Activated CD4-positive, CD25-positive, alpha-beta regulatory T cell (primary cell): ENCODE data around the gene PRSS1.
"Not testable (repeated sequence)": the region's sequence is repeated elsewhere in the genome, so short reads cannot be mapped to it uniquely, and the experiment has no call there.

ENCODE experiments used
- DNase-seq, 4 experiments: peaks; one replicate each; lab custom pipeline; 2025; lab: John Stamatoyannopoulos, UW

PRSS1 gene

GRCh38 chr7:142749218-142749993 lies at the start of gene PRSS1:
PRSS1 (plus strand) TSS chr7:142749472; CDS start chr7:142749485, 13 bp downstream.
- DNase-seq, result no peak

DNA sequence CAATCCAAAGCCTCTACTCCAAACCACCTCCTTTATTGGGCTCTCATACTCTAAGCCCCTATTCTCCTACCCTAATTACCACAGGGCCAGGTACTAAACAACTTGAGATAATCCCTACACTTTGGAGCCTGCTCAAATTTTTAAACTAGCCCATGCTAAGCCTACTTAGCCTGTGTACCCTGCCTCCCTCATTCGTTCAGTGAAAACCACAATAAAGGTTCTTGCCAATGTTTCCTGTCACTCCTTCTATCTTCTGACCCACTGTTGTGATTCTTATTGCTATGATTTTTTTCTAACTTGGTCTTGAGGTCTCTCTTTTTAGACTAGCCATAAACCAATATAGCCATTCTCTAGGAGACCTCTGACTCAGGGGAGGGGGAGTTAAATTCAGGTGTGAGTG lies 48.3 kb upstream of the PRSS1 start:
- not testable (repeated sequence) for DNase-seq

DNA sequence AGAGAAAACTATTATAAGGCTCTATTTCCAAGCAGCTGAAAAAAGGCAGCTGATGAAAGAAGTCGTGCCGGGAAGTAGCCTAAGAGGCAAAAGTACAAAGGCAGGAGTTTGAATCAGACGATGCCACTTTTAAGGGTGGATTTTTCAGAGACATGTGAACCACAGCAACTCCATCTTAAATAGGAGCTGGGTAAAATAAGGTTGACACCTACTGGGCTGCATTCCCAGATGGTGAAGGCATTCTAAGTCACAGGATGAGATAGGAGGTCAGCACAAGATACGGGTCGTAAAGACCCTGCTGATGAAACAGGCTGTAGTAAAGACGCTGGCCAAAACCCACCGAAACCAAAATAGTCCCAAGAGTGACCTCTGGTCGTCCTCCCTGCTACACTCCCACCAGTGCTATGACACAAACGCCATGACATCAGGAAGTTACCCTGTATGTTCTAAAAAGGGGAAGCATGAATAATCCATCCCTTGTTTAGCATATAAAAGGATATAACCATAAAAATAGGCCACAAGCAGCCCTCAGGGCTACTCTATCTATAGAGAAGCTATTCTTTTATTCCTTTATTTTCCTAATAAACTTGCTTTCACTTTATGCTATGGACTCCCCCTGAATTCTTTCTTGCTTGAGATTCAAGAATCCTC lies 45.5 kb upstream of the PRSS1 start:
- no peak for DNase-seq

DNA sequence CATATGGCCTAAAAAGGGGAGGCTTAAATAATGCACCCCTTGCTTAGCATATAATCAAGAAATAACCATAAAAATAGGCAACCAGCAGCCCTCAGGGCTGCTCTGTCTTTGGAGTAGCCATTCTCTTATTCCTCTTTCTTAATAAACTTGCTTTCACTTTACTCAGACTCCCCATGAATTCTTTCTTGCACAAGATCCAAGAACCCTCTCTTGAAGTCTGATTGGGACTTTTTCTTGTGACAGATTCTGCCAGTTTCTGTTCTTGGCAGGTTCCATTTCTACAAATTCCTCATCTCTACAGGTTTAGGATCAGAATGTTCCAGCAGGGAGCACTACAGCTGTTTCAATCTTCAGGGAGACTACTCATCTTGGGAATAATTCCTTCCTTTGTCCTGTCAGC lies 40.5 kb upstream of the PRSS1 start:
- not testable (repeated sequence) for DNase-seq

DNA sequence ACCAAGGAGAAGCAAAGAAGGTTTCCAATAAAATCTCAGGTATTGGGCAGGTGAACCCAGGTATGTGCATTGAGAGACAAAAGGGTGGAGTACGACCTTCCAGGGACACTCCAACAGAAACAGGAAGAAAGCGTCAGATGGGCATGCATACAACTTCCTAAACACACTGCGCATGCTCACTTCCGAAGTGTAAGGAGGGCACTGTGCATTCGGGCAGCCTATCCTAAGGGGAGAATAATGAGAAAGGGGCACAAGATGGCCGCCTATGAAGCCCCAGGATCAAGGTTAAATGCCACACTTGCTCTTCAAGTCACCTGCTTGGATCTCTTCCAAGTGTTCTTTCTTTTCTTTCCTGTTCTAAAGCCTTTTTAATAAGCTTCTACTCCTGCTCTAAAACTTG lies 39.4 kb upstream of the PRSS1 start:
- no peak for DNase-seq

DNA sequence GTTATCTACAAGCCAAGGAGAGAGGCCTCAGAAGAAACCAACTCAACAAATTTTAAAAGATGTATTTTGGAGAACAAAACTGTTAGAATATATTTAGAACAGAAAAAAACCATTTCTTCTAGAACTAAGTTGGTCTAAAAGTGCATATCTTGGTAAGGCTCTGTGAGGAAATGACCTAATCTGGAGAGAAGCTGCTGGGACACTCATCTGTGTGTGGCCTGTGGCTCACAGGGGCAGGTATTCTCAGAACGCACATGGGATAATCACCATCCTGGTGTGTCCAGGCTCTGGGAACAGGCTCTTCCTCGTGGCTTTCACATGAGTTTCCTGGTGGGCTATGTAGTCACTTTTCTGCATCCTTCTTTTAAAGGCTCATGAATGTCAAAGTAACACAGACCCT lies 38.1 kb upstream of the PRSS1 start:
- DNase-seq, result no peak

GRCh38 chr7:142711746-142712616 lies 37.3 kb upstream of the PRSS1 start:
- no peak for DNase-seq

- DNase-seq, result no peak
Measured at GRCh38 chr7:142712617-142712957, 36.7 kb upstream of the PRSS1 start.

- DNase-seq, result no peak
Measured at GRCh38 chr7:142714375-142714774, 34.9 kb upstream of the PRSS1 start.

DNA sequence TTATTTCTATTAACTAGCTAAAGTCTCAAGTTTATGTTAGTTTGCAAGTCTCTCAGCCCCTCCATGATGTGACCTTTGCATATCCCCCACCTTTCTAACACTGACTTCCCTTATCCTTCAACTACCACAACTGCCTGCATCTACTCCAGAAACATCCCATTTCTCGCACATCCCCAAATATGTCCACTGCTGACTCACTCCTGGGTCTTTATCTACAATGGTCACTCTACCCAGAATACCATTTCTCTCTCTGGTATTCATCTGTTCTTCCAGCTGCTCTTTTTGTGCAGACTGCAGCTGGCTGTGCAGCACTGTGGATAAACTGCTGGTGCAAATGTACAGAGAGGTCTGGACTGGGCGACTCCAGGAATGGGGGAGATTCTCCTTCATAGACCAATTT lies 32.7 kb upstream of the PRSS1 start:
- DNase-seq, result no peak

DNA sequence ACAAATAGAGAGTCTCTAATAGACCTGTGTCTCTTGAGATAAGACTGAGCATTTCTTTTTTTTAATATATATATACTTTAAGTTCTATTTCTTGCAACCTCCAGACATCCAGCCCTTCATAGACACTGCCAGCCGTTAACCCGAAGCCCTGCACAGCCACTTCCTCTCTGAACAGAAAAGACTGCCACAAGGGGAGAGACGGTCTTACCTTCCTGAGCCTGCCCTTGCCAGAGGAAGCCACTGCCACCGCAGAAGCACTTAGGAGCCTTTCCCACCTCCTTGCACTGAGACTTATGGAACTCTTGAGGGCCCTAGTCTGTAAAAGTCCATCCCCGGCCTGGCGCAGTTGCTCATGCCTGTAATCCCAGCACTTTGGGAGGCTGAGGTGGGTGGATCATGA lies 31.8 kb upstream of the PRSS1 start:
- DNase-seq, result no peak

DNA sequence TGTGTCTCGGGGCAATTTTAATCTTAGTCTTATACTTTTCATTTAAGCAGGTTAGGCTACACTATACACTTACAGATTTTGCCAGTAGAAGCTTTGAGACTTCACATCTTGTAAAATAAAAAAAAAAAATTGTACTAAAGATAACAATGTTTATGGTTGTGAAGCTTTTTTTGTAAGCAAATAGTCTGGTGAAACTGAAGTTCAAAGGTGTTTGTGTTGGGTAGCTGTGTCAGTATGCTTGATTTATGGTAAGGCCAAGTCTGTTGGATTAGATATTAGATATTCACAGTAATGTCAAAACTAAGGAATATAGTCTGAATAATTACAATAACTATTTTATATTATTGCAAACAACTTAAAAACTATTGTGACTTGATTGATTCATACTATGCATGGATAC lies 31.0 kb upstream of the PRSS1 start:
- no peak for DNase-seq

DNA sequence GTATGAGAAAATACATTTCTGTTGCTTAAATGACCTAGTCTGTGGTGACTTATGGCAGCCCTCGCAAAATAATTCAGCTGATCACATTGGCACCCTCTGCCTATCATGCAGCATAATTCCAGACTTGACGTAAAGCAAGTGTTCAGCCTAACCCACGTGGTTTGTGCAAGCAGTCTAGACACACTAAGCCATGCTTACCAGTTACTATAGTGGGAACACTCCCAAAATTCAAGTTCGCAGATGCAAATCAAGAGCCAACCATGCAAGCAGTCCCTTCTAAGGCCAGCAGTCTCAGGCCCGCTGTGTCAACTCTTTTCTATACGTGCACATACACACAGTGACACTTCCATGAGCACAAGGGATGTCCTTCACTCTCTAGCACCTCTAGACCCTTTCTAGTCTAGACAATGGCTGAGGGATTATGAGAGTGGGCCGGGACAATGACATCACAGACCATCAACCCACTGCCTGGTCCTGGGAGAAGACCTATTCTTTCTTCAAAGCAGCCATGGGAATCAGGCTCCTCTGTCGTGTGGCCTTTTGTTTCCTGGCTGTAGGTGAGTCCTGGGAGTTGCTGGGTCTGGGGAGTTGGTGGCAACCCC lies 29.0 kb upstream of the PRSS1 start:
- no peak for DNase-seq

- DNase-seq, result no peak
Measured at GRCh38 chr7:142720986-142721385, 28.3 kb upstream of the PRSS1 start.

DNA sequence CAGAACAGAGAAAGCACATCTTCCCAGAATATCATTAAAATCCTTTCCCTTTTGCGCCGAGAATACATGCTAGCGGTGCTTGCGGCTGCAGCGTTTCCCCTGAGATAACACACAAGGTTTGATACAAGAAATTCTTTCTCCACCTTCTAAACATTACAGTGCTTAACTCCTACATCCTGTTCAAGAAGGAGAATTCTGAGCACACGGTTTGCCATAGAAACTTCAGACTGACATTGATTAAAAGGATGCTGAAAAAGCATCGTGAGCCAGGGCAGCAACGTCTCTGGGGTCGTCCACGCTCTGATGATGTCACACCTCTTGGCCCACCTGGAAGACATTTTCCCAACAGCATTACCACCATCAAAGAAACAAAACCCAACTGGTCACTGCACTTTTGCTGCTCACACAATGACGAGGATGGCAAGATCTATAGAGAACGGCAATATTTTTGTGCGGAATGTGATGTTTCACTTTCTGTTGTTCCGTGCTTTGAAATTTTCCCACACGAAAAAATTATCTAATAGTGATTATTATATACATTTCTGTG lies 27.0 kb upstream of the PRSS1 start:
- no peak for DNase-seq

DNA sequence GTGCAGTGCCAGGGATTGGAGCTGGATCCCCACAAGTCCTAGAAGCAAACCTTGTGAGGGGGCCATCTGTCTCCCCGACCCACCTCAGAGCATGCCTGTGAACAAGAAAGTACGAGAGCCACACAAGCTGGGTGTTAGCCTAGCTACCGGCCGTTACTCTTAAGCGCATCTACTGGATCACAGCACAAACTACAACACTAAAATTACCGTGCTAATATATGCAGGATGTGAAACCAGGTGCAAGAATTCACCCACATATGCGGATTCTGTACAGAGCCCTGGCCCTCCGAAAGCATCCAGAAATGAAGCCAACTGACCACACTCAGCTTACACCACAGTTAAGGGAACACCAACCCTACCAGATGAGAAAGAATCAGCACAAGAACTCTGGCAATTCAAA lies 16.0 kb upstream of the PRSS1 start:
- DNase-seq, result no peak

- DNase-seq, result no peak
Measured at GRCh38 chr7:142739923-142740492, 9.3 kb upstream of the PRSS1 start.

DNA sequence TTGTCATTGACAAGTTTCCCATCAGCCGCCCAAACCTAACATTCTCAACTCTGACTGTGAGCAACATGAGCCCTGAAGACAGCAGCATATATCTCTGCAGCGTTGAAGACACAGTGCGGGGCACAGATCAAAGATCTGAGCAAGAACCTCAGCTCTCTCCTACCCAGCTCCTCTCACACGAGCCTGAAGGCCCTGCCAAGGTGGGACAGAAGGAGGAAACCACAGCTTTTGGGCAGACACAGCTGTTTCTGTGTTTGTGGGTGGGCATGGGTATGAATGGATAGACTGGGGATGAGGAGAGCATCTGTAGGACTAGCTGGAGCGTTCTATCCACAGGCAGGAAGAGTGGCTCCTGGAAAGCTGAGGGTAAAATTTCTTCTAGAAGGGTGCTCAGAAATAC lies 8.5 kb upstream of the PRSS1 start:
- DNase-seq, result no peak

GRCh38 chr7:142741932-142742331 lies 7.3 kb upstream of the PRSS1 start:
- DNase-seq, result not testable (repeated sequence)

- no peak for DNase-seq
Measured at GRCh38 chr7:142745091-142745635, 4.1 kb upstream of the PRSS1 start.

- DNase-seq, result no peak
Measured at GRCh38 chr7:142745745-142746144, 3.5 kb upstream of the PRSS1 start.

- no peak for DNase-seq
Measured at GRCh38 chr7:142746264-142746663, 3.0 kb upstream of the PRSS1 start.
